HG03280 (cell line): ENCODE measurements around the gene ASF1B.
"Not testable (repeated sequence)": the region's sequence is repeated elsewhere in the genome, so short reads cannot be mapped to it uniquely, and the experiment has no call there.

Experiments used
- ATAC-seq: cut with Tn5 transposase; IDR thresholded peaks from one replicate; pipeline ENCODE4 v1.9.1; 2021; ENCODE audit warnings: mild to moderate bottlenecking, moderate library complexity; ENCODE audit not compliant: unreplicated experiment

ASF1B gene

DNA sequence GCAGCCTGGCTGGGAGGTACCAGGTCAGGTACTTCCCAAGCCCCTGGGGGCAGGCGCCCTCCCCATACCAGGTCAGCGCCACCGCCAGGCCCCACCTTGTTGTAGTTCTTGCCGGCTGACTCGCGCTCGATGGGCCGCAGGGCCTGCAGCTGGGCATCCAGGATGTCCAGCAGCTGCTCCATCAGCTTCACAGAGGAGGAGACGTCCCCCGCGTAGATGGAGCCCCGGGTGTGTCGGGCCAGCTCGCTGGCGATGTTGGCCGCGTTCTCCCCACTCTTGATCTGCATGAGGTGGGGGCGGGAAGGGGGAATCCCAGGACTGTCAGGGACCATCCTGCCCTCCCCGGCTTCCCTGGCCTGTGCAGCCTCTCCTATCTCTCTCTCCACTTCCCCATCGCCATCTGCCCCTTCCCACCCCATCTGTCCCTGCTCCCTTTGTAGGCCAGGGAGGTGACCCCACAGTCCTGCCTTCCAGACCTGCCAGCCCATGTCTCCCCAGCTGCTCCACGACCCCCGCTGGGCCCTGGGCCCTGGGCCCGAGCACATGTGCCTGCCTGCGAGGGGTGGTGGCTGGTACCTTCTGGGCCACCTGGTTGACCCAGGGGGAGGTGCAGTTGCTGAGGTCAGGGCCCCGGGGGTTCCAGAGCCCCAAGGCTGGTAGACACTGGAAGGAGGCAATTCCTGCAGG is 23.8 kb upstream of the ASF1B start:
- no peak for ATAC-seq

DNA sequence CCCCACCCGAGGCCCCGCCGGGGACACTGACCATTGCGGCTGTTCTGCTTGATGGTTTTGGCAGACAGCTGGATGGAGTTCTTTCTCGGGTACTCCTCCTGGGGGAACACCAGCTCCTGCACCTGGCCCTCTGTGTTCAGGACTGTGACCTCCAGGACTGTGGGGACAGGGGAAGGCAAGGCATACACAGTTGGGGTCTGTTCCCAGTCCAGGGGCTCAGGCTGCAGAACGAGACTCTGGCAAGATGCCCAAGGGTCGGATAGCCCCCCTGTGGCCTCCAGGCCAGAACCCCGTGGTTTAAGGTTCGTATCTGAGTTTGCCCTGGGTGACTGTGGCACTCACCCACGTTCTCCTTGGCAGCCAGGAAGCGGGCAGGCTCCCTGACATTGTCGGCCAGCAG is 22.7 kb upstream of the ASF1B start:
- ATAC-seq, result no peak

DNA sequence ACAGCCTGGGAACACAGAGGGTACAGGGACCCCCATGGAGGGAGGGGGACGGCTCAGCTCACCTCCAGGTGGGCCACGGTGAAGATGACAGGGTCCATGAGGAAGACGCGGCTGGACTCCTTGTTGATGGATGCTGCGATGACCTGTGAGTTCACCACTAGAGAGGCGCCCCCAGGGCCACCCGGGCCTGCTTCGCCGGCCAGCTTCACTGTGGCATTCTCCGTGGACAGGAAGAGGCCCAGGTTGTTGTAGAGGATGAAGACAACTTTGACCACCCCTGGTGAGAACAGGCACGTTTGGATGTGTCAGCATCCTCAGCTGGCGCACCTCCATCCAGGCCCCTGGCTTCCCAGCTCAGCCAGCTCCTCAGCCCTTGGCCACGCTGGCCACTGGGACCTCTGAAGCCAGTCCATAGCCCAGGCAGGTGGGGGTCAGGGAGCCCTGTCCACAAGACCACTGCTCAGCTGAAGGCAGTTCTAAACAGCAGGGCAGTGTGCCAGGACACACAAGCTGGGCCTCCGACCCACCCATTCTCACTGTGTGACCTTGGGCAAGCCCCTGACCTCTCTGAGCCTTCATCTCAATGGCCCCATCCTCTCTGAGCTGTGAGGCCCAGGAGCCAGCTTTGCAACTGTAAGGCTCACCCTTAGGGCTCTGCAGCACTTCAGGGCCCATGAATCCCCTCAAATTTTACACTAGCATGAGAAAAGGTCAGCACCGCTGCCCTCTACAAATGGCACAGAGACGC is 22.1 kb upstream of the ASF1B start:
- ATAC-seq, result no peak

DNA sequence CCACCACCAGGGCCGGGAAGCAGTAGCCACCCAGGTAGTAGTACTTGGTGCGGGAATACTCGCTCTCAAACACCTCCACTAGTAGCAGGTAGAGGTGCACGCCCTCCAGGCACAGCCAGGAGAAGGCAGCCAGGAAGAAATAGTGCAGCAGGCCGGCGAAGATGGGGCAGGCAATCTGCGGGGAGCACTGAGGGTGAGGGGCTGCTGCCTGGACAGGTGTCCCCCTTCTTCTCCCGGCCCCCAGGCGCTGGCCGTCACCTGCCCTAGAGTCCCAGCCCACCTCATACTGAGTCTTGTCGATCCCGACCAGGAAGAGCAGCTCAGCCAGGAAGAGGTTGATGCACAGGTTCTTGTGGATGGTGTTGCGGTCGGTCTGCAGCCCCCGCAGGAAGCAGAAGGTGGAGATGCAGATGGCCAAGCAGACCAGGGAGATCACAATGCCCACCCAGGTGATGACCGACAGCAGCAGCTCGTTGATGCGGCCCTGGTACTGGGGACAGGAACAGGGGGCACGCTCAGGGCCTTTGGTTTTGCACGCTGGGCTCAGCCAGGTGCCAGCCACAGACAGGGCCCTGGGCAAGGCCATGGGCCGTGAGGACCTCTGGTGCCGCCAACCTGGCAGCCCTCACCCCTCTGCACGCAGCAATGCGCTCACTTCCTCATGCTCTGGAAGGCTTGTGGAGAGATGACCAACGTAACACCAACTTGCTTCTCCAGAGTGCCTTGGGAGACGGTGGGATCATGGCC is 20.8 kb upstream of the ASF1B start:
- ATAC-seq, result no peak

DNA sequence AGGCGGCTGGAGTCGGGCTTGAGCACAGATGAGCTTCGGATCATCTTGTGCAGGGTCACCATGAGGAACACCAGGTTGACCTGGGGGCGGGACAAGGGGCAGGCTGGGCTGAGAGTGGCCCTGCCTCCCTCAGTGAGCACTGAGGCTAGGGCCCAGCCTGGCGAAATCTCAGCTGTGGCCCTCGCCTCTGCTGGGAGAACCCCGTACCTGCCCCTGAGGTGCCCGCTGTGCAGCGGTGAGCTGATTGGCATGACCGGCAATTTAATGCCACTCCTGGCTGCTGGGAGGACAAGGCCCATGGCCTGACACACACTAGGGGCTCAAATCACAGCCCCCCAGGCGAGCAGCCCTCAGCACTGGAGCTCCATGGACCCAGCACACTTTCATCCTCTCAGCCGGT is 19.7 kb upstream of the ASF1B start:
- ATAC-seq, result no peak

DNA sequence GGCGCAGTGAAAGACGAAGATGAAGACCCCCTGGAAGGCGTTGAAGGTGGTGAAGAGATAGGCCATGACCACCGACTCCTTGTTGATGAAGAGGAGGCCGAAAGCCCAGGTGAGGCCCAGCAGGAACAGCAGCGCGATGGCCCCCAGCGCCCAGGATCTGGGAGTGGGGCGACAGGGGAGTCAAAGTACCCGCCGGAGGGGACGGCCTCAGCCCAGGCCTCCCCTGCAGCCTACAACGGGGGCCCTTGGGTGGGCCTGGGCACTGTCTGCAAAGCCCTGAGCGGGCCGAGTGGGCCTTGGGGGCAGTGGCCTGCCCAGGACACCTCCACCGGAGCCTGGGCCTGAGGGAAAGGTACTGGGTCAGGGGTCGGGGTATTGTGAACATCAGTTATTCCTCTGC is 19.0 kb upstream of the ASF1B start:
- ATAC-seq, result no peak

DNA sequence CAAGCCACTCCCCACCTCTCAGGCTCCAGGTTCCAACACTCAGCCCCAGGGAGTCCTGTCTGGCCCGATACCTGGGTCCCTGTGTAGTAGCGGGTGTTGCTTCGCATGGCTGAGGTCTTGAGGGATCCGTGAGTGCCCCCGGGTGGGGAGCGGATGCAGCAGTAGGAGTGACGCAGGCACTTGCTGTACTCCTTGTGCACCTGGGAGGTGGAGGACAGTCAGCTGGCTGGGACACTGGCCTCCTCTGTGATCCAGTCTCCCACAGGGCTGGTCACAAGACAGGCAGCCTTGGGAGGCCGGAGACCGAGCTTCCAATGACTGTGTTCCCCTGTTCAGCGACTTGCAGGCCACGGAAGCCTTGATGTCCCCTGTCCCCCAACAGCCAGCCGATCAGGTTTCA is 16.3 kb upstream of the ASF1B start:
- ATAC-seq, result no peak

DNA sequence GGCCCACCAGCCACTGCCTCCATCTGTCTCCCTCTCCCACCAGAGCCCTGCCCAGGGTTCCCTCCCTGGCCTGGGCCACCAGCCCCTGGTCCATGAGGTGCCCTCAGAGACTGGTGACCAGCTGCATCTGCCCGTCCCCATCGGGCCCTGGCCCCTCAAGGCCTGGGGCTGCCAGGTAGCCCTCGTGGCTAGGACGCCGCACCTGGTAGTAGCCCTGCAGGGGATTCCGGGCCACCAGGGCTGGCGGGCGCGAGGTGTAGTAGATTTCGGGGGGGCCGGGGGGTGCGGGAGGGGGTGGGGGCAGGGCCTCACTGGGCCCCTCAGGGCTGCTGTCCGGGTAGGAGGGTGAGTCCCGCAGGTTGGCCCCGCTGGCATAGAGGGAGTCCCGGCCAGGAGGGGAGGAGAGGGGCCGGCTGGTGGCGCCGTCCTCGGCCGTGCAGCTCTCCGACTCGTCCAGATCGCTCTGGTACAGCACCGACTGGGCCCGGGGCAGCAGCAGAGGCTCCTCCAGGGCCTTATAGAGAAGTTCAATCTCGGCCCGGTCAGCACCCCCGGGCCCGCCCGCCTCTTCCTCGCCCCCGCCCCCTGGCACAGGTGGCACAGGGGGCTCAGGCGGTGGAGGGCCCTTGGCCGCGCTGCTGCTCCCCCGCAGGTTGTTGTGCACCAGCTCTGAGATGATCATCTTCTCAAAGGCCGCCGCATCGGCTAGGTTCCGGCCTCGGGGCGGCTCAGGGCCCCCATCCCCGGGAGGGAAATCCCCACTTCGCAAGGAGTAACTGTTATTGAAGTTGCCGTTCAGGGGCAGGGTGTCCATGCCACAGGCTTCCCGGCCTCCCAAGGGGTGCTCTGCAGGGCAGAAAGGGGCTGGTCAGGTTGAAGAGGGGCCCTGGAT is 14.6 kb upstream of the ASF1B start:
- no peak for ATAC-seq

DNA sequence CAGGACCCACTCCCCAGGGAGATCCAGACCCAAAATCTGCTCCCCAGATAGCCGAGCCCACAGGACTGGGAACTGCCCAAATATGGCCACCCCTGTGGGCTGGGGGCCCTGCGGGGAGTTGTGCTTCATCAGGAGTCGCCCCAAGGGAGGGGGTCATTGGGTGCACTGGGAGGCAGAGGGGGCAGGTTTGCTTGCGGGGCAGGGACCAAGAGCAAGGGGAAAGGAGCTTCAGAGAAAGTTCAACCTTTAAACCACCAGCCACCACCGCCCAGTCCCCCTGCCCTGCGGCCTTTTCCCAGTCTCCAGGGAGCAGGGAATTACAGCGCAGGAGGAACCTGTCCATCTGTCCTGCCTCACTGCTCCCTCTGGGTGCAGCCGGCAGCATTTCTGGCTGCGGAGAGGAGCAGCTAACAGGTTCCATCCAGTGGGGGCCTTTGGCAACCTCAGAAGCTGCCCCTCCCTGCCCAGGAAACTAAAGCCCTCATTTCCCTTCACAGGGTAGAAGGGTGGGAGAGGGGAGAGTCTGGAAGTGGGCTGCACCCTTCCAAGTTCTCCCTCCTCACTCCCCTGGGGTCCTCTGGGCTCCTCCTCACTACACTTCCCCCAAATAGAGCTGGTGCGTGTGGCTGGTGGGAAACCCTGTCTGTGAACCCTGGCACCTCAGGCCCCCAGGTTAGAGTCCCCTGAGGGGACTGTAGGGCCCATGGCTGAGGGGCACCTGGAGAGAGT is 13.8 kb upstream of the ASF1B start:
- no peak for ATAC-seq

DNA sequence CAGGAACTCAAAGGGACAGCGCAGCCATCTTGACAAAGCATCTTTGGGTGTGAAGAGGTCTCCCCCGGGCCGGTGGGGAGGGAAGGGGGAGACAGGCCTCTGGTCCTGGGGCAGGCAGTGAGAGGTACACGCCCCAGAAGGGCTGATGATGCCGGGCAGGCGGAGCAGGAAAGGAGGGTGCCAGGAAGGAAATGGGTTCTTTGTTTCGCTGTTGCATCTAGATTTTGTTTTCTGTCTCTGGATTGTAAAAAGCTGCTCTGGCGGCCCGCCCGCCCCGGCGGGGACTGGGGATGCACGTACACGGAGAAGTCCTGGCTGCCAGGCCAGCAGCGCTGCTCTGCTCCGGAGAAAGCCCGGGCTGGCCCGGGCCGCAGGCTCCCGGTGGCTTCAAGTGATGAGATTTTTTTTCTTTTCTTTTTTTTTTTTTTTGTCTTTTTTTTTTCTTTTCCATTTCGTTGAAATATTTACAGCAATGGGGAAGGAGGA is 13.2 kb upstream of the ASF1B start:
- no peak for ATAC-seq

DNA sequence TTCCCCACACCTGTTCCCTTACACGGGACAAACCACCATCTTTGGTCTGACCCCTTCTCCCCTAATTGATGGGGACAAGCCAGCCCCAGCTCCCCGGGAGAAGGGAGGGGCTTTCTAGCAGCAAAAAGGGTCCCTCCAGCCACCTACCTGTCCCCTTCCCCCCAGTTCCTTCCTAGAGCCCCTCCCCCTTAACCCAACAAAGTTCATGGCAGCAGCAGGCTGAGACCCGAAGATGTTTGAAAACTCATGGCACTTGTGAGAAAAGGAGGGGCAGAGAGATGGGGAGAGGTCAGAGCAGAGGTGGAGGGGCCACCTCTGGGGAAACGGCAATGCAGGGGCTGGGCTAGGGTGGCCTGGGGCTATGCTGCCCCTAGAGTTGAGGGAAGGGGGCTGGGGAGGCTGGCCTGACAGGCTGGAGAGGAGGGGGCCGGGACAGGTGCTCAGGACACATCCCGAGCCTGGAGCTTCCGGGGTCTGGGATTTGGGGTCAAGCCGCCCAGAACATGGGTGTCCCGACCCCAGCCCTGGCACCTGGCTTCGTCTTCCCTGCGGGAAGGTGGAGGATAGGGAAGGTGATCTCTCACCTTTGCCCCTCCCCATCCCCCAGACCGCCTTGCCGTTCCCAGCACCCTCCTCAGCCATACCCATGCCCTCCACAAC is 12.5 kb upstream of the ASF1B start:
- ATAC-seq, result no peak

DNA sequence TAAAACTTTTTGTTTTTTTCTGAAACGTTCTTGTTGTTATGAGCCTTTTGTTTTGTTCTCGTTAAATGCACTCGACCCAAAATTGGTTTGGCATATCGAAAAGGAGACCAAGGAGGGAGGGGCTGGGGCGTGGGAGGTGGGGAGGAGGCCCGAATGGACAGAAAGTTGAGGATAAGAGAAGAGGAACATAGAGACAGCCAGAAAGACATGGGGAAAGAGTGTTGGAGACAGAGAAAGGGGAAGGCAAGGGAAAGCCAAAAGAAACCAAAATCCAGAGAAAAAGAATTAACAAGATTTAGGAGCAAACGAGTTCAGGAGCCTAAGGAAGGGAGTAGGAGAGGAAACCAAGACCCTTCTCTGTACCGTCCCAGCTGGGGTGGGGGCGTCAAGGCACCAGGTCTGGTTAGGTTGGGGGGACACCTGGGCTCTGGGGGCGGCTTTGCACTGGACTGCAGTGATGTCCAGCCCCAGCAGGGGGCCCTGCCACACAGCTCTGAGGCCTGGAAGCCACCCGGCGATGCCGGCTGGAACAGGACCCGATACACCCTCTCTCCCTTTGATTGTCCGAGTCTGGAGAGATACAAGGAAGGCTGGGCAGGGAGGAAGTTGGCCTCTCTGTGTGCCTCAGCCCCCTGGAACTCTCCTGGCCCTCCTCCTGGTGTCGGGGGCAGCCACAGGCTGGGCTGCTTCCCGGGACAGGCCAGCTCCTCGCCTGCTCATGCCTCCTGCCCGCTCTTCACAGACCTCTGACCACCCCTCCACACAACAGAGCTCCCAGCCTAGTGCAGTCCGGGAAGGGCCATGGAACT is 11.6 kb upstream of the ASF1B start:
- no peak for ATAC-seq

DNA sequence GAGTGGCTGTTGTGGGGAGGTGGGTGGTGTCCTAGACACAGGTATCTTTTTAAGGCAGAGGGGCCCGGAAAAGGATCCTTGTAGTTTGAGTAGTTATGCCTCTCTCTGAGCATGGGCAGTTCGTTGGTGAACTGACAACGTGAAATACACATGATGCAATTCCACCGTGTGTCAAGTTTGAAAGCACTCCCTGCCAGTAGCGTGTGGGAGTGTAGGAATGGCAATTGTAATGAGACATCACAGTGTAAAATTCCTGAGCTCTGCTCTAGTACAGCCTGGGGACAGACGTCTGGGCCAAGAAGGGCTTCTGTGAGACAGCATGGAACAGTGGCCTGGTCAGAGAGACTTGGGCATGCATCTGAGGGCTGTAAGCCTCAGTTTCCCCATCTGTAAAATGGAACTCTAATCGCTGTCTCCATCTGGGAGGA is 10.4 kb upstream of the ASF1B start:
- no peak for ATAC-seq

DNA sequence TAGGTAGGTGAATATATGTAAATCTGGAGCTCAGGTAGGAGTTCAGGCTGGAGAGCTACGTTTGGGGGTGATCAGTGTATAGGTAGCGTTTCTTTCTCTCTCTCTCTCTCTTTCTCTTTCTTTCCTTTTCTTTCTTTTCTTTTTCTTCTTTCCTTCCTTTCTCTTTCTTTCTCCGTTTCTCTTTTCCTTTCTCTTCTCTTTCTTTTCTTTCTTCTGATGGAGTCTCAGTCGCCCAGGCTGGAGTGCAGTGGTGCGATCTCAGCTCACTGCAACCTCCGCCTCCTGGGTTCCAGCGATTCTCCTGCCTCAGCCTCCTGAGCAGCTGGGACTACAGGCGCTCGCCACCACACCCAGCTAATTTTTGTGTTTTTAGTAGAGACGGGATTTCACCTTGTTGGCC is 9.8 kb upstream of the ASF1B start:
- ATAC-seq, result not testable (repeated sequence)

DNA sequence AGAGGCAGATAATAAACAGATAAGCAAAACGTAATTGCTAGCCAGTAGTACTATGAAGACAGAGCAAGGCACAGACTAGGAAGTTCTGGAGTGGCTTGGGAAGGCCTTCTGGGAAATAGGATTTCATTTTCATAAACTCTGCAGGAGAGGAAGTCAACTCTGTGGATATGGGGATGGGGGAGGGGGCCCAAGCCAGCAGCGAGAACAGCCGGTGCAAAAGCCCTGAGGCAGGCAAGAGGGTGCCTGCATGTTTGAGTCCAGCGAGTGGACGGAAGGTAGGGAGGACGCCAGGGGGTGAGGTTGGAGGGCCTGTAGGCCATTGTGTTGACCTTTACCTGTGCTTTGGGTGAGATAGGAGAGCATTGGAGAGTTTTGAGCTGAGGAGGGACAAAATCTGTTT is 9.0 kb upstream of the ASF1B start:
- ATAC-seq, result no peak

DNA sequence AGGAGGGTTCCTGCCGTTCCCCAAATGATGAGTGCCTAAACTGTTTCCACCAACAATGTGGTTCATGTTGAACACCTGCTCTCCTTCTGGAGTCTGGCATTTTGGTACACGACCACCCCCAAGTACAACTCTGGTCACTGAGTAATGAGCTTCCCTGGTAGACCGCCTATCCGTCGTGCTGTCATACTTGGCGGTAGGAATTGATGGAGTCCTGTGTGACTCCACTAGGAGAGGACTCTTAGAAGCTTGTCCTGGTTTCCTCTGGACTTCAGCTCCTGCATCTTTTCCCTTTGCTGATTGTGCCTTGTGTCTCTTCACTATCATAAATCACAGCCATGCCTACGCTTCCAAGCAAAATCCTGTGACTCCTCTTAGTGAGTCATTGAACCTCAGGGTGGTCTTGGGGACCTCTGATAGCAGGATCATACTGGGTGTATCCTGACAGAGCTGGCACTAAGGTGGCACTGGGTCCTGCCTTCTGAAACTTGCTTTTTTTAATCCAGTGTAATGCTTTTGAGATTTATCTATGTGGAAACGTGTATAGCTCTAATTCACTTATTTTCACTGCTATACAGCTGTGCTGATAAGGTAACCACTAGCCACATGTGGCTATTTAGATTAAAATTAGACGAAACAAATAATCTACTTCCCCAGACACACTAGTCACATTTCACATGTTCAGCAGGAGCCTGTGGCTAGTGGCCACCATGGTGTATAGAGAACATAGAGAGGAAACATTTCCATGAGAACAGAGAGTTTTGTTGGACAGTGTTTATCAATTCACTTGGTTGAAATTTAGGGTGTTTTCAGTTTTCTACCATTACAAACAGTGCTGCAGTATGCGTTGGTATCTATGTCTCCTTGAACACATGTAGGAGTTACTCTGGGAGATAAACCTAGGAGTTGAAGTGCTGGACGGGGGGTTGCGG is 6.1 kb upstream of the ASF1B start:
- ATAC-seq, result no peak

DNA sequence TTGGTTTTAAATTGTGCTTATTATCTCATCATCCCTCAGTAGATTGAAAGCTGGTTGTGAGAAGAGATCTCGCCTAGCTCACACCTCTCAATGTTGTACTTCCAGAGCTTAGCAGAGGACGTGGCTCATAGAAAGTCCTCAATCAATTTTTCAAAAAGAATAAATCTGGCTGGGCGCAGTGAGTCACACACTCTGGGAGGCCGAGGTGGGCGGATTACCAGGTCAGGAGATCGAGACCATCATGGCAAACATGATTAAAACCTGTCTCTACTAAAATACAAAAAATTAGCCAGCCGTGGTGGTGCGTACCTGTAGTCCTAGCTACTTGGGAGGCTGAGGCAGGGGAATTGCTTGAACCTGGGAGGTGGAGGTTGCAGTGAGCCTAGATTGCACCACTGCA is 4.7 kb upstream of the ASF1B start:
- no peak for ATAC-seq

DNA sequence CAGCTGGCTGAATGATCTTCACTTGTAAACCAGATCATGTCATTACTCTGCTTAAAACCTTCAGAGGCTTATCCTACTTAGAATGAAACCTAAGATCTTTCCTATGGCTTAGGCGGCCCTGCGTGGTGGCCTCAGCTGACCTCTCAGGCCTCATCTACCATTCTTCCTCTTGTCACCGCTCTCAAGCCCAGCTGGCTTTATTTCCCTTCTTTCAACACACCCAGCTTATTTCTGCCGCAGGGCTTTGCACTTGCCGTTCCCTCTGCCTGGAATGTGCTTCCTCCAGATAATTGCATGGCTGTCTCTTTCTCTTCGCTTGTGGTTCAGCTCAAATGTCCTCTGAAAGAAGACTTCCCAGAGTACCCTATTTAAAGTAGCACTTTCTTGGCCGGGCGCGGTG is 3.6 kb upstream of the ASF1B start:
- no peak for ATAC-seq
